AG04450 (cell line): ENCODE measurements around the gene FAM9B. TPM values are rescaled to one million over a fixed set of nuclear protein-coding genes. Genes with fewer than 3 reads are reported as not detected.

Source experiments
- CTCF ChIA-PET: fragments of 300-600, 350-600 bp; formaldehyde crosslinking; extraction: SDS; loops from one replicate; lab custom pipeline; 2022; ENCODE audit warnings: antibody characterized with exemption, inconsistent platforms; lab: Charles Lee
- POLR2A ChIA-PET: fragments of 350-600 bp; formaldehyde crosslinking; extraction: SDS; loops from one replicate; lab custom pipeline; 2021; ENCODE audit warnings: antibody characterized with exemption, inconsistent platforms; lab: Yijun Ruan, JAX
- DNase-seq: peaks from one replicate; pipeline ENCODE4 v3.0.0-alpha.2; 2011; ENCODE audit warnings: low read depth, low spot score
- H3K27ac ChIP-seq: one replicate; pipeline ENCODE4 v1.5.1; 2012; ENCODE audit warnings: low read depth, low read length, control low read depth
- H3K27me3 ChIP-seq: one replicate; pipeline ENCODE4 v1.6.0; 2012; ENCODE audit warnings: low read length; ENCODE audit not compliant: control insufficient read depth, insufficient read depth
- H3K4me3 ChIP-seq: 2 replicates; pipeline ENCODE4 v1.5.1; 2011; ENCODE audit warnings: mild to moderate bottlenecking, low read depth, low read length, control low read depth
- H3K9me3 ChIP-seq: 2 replicates; pipeline ENCODE4 v1.5.1; 2012; ENCODE audit warnings: low read length; ENCODE audit not compliant: control insufficient read depth, insufficient read depth
- polyA plus RNA-seq: library from polyadenylated mRNA; depleted of rRNA; stranded (reverse); fragments of >200 nt; gene quantifications from 2 replicates; pipeline ENCODE4 v1.2.3, GENCODE V29; 2011
- TF ChIP-seq, protein P1 (sequence below): IDR thresholded peaks from 2 replicates; pipeline ENCODE4 v1.5.1; 2011; ENCODE audit warnings: low read depth, low read length, control low read depth, inconsistent platforms

Gene FAM9B
- polyA plus RNA-seq, 1 experiment, result not detected

DNA sequence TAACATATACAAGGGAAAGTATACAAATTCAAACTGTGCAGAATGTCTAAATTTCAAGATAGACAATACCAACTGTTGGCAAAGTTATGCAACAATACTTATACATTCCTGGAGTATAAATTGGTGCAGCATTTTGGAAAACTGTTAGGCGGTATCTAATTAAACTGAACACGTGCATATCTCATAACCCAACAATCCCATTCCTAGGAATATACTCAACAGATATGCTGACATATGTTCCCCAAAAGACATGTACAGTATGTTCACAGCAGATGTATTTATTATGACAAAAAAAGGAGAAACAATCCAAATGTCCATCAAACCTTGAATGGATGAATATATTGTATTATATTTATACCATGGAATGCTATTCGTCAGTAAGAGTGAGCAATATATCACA is 16.4 kb upstream of the FAM9B start:
- Histone ChIP-seq H3K27ac (no peak overlapping the region), H3K27me3 (no peaks in the 10 kb centered on the region), H3K4me3 (no peak overlapping the region), H3K9me3 (no peaks in the 10 kb centered on the region)
- ChIA-PET POLR2A (no interaction called here), CTCF (no interaction called here)
- TF ChIP-seq, protein P1, sequence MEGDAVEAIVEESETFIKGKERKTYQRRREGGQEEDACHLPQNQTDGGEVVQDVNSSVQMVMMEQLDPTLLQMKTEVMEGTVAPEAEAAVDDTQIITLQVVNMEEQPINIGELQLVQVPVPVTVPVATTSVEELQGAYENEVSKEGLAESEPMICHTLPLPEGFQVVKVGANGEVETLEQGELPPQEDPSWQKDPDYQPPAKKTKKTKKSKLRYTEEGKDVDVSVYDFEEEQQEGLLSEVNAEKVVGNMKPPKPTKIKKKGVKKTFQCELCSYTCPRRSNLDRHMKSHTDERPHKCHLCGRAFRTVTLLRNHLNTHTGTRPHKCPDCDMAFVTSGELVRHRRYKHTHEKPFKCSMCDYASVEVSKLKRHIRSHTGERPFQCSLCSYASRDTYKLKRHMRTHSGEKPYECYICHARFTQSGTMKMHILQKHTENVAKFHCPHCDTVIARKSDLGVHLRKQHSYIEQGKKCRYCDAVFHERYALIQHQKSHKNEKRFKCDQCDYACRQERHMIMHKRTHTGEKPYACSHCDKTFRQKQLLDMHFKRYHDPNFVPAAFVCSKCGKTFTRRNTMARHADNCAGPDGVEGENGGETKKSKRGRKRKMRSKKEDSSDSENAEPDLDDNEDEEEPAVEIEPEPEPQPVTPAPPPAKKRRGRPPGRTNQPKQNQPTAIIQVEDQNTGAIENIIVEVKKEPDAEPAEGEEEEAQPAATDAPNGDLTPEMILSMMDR, result no peak
- no peak for DNase-seq

DNA sequence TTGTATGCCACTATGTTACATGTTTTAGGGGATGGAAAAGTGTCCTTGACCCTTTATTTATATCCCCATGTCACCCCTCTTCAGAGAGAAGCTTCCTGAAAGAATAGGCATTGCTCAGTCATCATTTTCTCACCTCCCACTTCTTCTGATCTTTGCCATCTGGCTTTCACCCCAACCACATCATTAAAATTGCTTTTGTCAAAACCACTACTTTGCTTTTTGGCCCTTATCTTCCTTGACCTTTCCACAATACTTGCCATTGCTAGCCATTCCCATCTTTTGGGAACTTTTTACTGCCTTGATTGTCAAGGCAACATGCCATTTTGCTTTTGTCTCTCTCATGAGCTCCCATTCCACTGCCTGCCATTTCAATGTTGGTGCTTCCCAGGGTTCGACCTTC is 14.9 kb upstream of the FAM9B start:
- Histone ChIP-seq H3K4me3 (no peak overlapping the region), H3K27me3 (no peaks in the 10 kb centered on the region), H3K27ac (no peak overlapping the region), H3K9me3 (no peaks in the 10 kb centered on the region)
- TF ChIP-seq, protein P1, result no peak
- no peak for DNase-seq
- ChIA-PET CTCF (no interaction called here), POLR2A (no interaction called here)

DNA sequence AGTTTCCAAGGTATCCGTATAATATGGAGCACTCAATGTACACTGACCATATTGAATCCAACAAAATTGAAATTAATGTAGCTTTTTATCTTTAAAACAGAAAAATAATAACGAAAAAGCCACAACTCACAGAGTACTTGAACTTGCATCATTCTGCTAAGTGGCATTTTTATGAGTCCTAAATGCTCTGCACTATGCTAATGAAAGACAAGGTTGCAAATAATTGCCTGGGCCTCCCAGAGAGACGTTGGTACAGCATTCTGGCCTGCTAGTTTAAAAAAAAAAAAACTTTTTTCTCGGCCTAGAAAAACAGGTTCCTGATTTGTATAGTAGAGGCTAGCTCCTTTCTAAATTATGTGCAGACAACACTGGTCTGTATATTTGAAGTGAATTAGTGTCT is 4.3 kb upstream of the FAM9B start:
- no peak for DNase-seq
- Histone ChIP-seq H3K27ac (no peak overlapping the region), H3K9me3 (no peaks in the 10 kb centered on the region), H3K27me3 (no peaks in the 10 kb centered on the region), H3K4me3 (no peak overlapping the region)
- TF ChIP-seq, protein P1, result no peak
- CTCF ChIA-PET, result no interaction called here
- POLR2A ChIA-PET, result no interaction called here

- H3K27me3 ChIP-seq, result no peaks in the 10 kb centered on the region
- H3K9me3 ChIP-seq, result no peaks in the 10 kb centered on the region
- POLR2A ChIA-PET, result no interaction called here
- DNase-seq, result no peak
- H3K4me3 ChIP-seq, result no peak overlapping the region
- TF ChIP-seq, protein P1, result no peak
- CTCF ChIA-PET, result no interaction called here
- H3K27ac ChIP-seq, result no peak overlapping the region
Measured at GRCh38 chrX:9037296-9037695, 3.4 kb upstream of the FAM9B start.

GRCh38 chrX:9033586-9033985 is 341 bp downstream of the FAM9B start:
- no peak overlapping the region for H3K27ac ChIP-seq
- H3K9me3 ChIP-seq, result no peaks in the 10 kb centered on the region
- no peak for DNase-seq
- CTCF ChIA-PET, result no interaction called here
- no peak overlapping the region for H3K4me3 ChIP-seq
- no peaks in the 10 kb centered on the region for H3K27me3 ChIP-seq
- TF ChIP-seq, protein P1, result no peak
- POLR2A ChIA-PET, result no interaction called here
